ENCODE data around the gene CCDC12.

Gene CCDC12

DNA sequence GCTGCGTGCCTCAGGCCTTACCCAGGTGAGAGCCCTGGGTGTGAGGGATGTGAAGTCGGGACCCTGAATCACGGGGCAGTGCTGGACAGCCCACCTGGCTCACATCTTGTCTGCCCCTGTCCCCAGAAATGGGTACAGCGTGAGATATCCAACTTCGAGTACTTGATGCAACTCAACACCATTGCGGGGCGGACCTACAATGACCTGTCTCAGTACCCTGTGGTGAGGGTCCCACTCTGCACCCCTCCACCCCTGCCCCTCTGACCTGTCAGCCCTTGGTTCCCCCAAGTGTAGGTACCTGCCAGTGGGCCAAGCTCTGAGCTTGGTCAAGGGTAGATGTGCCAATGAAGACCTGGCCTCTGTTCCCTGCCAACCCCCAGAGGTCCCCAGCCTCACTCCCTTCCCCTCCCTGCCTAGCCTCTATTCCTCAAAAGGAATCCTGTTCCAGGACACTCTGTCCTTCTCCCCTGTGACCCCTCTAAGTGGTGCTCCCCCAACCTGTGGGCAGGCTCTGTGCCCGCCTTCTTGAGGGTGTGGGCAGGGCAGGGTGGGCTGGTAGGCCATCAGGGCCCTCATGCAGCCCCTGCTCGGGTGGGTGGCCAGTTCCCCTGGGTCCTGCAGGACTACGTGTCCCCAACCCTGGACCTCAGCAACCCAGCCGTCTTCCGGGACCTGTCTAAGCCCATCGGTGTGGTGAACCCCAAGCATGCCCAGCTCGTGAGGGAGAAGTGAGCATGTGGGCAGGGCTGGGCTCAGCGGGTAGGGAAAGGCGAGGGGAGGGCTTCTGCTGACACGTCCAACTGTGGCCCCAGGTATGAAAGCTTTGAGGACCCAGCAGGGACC lies 28.0 kb upstream of the CCDC12 start:
- TF ChIP-seq FOXM1 (IDR thresholded peaks at IDR 0.05; ENCODE audit: borderline replicate concordance, low read depth): no peak
- no peak for TF ChIP-seq CEBPB (IDR thresholded peaks at IDR 0.05)
- no peak for TF ChIP-seq CREB1 (IDR thresholded peaks at IDR 0.05; ENCODE audit: low read depth)
- no peak for TF ChIP-seq EP300 (IDR thresholded peaks at IDR 0.05; ENCODE audit: borderline replicate concordance)
- no peak for TF ChIP-seq TAF1 (IDR thresholded peaks at IDR 0.05; ENCODE audit: low read depth)
- no peak for TF ChIP-seq ZBTB7A (IDR thresholded peaks at IDR 0.05; ENCODE audit: low read depth)
- TF ChIP-seq YY1 (IDR thresholded peaks at IDR 0.05; ENCODE audit: low read depth): no peak
- TF ChIP-seq RAD21 (IDR thresholded peaks at IDR 0.05; ENCODE audit: low read depth): no peak
- no peak for TF ChIP-seq NFIC (IDR thresholded peaks at IDR 0.05)
- no peak for TF ChIP-seq EGR1 (IDR thresholded peaks at IDR 0.05)
- TF ChIP-seq, protein P1, sequence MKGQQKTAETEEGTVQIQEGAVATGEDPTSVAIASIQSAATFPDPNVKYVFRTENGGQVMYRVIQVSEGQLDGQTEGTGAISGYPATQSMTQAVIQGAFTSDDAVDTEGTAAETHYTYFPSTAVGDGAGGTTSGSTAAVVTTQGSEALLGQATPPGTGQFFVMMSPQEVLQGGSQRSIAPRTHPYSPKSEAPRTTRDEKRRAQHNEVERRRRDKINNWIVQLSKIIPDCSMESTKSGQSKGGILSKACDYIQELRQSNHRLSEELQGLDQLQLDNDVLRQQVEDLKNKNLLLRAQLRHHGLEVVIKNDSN (IDR thresholded peaks at IDR 0.05): no peak
- TF ChIP-seq, protein P2, sequence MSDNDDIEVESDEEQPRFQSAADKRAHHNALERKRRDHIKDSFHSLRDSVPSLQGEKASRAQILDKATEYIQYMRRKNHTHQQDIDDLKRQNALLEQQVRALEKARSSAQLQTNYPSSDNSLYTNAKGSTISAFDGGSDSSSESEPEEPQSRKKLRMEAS (IDR thresholded peaks at IDR 0.05): no peak
- no peak for TF ChIP-seq TEAD4 (IDR thresholded peaks at IDR 0.05)
- no peak for TF ChIP-seq TCF12 (IDR thresholded peaks at IDR 0.05; ENCODE audit: low read depth)
- TF ChIP-seq, protein P3, sequence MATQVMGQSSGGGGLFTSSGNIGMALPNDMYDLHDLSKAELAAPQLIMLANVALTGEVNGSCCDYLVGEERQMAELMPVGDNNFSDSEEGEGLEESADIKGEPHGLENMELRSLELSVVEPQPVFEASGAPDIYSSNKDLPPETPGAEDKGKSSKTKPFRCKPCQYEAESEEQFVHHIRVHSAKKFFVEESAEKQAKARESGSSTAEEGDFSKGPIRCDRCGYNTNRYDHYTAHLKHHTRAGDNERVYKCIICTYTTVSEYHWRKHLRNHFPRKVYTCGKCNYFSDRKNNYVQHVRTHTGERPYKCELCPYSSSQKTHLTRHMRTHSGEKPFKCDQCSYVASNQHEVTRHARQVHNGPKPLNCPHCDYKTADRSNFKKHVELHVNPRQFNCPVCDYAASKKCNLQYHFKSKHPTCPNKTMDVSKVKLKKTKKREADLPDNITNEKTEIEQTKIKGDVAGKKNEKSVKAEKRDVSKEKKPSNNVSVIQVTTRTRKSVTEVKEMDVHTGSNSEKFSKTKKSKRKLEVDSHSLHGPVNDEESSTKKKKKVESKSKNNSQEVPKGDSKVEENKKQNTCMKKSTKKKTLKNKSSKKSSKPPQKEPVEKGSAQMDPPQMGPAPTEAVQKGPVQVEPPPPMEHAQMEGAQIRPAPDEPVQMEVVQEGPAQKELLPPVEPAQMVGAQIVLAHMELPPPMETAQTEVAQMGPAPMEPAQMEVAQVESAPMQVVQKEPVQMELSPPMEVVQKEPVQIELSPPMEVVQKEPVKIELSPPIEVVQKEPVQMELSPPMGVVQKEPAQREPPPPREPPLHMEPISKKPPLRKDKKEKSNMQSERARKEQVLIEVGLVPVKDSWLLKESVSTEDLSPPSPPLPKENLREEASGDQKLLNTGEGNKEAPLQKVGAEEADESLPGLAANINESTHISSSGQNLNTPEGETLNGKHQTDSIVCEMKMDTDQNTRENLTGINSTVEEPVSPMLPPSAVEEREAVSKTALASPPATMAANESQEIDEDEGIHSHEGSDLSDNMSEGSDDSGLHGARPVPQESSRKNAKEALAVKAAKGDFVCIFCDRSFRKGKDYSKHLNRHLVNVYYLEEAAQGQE (IDR thresholded peaks at IDR 0.05; ENCODE audit: low read depth): no peak

DNA sequence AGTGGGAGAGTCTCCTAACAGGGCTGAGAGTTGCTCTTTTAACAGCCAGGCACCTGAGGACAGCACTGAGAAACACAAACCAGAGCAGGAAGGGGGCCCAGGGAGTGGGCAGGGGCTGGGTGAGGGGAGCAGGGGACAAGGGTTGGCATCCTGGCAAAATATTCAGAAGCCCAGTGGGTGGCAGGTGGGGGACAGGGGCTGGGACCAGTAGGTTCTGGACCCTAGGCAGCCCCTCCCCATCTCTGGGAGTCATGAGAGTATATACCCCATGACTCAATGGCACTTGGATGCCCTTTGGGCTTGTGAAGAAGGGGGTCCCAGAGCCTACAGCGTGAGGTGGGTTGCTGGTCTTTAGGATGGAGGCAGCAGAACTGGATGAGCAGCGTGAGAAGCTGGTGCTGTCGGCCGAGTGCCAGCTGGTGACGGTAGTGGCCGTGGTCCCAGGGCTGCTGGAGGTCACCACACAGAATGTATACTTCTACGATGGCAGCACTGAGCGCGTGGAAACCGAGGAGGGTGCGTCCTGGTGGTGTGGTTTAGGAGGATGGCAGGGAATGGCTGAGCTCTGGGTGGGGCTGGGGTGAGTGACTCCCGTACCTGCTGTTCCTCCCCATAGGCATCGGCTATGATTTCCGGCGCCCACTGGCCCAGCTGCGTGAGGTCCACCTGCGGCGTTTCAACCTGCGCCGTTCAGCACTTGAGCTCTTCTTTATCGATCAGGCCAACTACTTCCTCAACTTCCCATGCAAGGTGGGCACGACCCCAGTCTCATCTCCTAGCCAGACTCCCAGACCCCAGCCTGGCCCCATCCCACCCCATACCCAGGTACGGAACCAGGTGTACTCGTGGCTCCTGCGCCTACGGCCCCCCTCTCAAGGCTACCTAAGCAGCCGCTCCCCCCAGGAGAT lies 27.2 kb upstream of the CCDC12 start:
- TF ChIP-seq ZBTB7A (IDR thresholded peaks at IDR 0.05; ENCODE audit: low read depth) (no peak), FOXM1 (IDR thresholded peaks at IDR 0.05; ENCODE audit: borderline replicate concordance, low read depth) (no peak), EP300 (IDR thresholded peaks at IDR 0.05; ENCODE audit: borderline replicate concordance) (no peak), YY1 (IDR thresholded peaks at IDR 0.05; ENCODE audit: low read depth) (no peak)

DNA sequence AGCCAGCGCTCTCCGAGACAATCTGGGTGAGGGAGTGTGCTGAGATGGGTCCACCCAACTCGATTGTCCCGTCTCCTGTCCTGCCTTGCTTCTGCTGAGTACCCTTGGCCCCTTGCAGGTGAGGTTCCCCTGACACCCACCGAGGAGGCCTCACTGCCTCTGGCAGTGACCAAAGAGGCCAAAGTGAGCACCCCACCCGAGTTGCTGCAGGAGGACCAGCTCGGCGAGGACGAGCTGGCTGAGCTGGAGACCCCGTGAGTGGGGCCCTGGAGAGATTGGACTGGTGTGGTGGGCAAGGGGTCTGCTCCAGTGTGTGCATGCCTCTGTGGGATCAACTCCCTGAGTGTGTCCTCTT lies 26.5 kb upstream of the CCDC12 start:
- TF ChIP-seq NFIC (IDR thresholded peaks at IDR 0.05) (no peak), FOXM1 (IDR thresholded peaks at IDR 0.05; ENCODE audit: borderline replicate concordance, low read depth) (no peak), EP300 (IDR thresholded peaks at IDR 0.05; ENCODE audit: borderline replicate concordance) (no peak), TCF12 (IDR thresholded peaks at IDR 0.05; ENCODE audit: low read depth) (no peak), CEBPB (IDR thresholded peaks at IDR 0.05) (no peak), EGR1 (IDR thresholded peaks at IDR 0.05) (no peak), YY1 (IDR thresholded peaks at IDR 0.05; ENCODE audit: low read depth) (no peak)
- TF ChIP-seq, protein P3 (IDR thresholded peaks at IDR 0.05; ENCODE audit: low read depth): no peak
- TF ChIP-seq, protein P1 (IDR thresholded peaks at IDR 0.05): no peak

DNA sequence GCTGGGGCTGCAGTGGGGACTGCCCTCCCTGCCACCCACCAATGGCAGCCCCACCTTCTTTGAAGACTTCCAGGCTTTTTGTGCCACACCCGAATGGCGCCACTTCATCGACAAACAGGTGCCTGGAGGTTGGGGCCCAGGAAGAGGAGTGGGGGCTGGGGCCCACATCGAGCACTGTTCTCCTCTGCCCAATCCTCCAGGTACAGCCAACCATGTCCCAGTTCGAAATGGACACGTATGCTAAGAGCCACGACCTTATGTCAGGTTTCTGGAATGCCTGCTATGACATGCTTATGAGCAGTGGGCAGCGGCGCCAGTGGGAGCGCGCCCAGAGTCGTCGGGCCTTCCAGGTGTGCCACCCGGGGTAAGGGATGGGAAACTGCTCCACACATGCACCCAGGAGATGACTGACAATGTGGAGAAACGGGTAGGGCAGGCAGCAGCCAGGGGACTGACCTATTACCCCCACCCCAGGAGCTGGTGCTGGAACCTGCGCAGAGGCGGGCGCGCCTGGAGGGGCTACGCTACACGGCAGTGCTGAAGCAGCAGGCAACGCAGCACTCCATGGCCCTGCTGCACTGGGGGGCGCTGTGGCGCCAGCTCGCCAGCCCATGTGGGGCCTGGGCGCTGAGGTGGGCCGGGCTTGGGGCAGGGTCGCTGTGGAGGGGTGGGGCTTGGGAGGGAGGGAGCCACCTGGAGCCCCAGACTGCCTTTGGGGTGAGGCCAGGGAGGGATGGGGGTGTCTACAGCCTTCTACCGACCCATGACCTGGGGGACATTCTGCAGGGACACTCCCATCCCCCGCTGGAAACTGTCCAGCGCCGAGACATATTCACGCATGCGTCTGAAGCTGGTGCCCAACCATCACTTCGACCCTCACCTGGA lies 25.9 kb upstream of the CCDC12 start:
- TF ChIP-seq, protein P2 (IDR thresholded peaks at IDR 0.05): no peak
- no peak for TF ChIP-seq CREB1 (IDR thresholded peaks at IDR 0.05; ENCODE audit: low read depth)
- no peak for TF ChIP-seq EP300 (IDR thresholded peaks at IDR 0.05; ENCODE audit: borderline replicate concordance)
- TF ChIP-seq YY1 (IDR thresholded peaks at IDR 0.05; ENCODE audit: low read depth): no peak
- no peak for TF ChIP-seq RAD21 (IDR thresholded peaks at IDR 0.05; ENCODE audit: low read depth)
- TF ChIP-seq TEAD4 (IDR thresholded peaks at IDR 0.05): no peak
- no peak for TF ChIP-seq FOXM1 (IDR thresholded peaks at IDR 0.05; ENCODE audit: borderline replicate concordance, low read depth)
- TF ChIP-seq TAF1 (IDR thresholded peaks at IDR 0.05; ENCODE audit: low read depth): no peak
- no peak for TF ChIP-seq NFIC (IDR thresholded peaks at IDR 0.05)
- TF ChIP-seq, protein P3 (IDR thresholded peaks at IDR 0.05; ENCODE audit: low read depth): no peak
- TF ChIP-seq, protein P1 (IDR thresholded peaks at IDR 0.05): no peak
